Hepatocyte (in vitro differentiated cells): ENCODE measurements around the gene CTXN3. TPM values are rescaled to one million over a fixed set of nuclear protein-coding genes. Genes with fewer than 3 reads are reported as not detected.

ENCODE experiments used
- DNase-seq: peaks from one replicate; pipeline ENCODE4 v3.0.0-alpha.2; 2016; ENCODE audit warnings: low spot score
- H2AFZ ChIP-seq: fragments of 200-600 bp; sonication (generic); 2 replicates; pipeline ENCODE4 v1.6.0; 2016; ENCODE audit warnings: antibody characterized with exemption, mild to moderate bottlenecking
- H3K27ac ChIP-seq: fragments of 200-600 bp; sonication (generic); 2 replicates; pipeline ENCODE4 v1.5.1; 2016; ENCODE audit warnings: mild to moderate bottlenecking
- H3K27me3 ChIP-seq: fragments of 200-600 bp; sonication (generic); 2 replicates; pipeline ENCODE4 v1.6.1; 2016
- H3K36me3 ChIP-seq: fragments of 200-600 bp; sonication (generic); replicated peaks from 2 replicates; pipeline ENCODE4 v1.5.1; 2016; ENCODE audit warnings: low read depth; ENCODE audit not compliant: insufficient read depth
- H3K4me1 ChIP-seq: fragments of 200-600 bp; sonication (generic); 2 replicates; pipeline ENCODE4 v1.5.1; 2016; ENCODE audit warnings: mild to moderate bottlenecking, moderate library complexity; ENCODE audit not compliant: insufficient read depth
- H3K4me2 ChIP-seq: fragments of 200-600 bp; sonication (generic); 2 replicates; pipeline ENCODE4 v1.6.0; 2016
- H3K4me3 ChIP-seq: fragments of 200-600 bp; sonication (generic); 2 replicates; pipeline ENCODE4 v1.5.1; 2016; ENCODE audit warnings: mild to moderate bottlenecking
- H3K79me2 ChIP-seq: fragments of 200-600 bp; sonication (generic); 2 replicates; pipeline ENCODE4 v1.6.0; 2017; ENCODE audit warnings: mild to moderate bottlenecking
- H3K9me2 ChIP-seq: fragments of 200-600 bp; sonication (generic); replicated peaks from 2 replicates; pipeline ENCODE4 v1.6.0; 2017; ENCODE audit warnings: mild to moderate bottlenecking; ENCODE audit not compliant: insufficient read depth
- H3K9me3 ChIP-seq: fragments of 200-600 bp; sonication (generic); 2 replicates; pipeline ENCODE4 v1.5.1; 2016; ENCODE audit warnings: low read depth, mild to moderate bottlenecking
- H4K20me1 ChIP-seq: fragments of 200-600 bp; sonication (generic); 2 replicates; pipeline ENCODE4 v1.6.0; 2016; ENCODE audit warnings: mild to moderate bottlenecking; ENCODE audit not compliant: insufficient read depth, poor library complexity, severe bottlenecking
- CTCF ChIP-seq: fragments of 200-600 bp; sonication (generic); IDR thresholded peaks from 2 replicates; pipeline ENCODE4 v1.5.1; 2016; ENCODE audit warnings: antibody characterized with exemption, mild to moderate bottlenecking; ENCODE audit not compliant: poor library complexity
- EZH2 ChIP-seq: fragments of 200-600 bp; sonication (generic); IDR thresholded peaks from 2 replicates; pipeline ENCODE4 v1.6.1; 2016; ENCODE audit warnings: antibody characterized with exemption, mild to moderate bottlenecking, borderline replicate concordance
- EZH2phosphoT487 ChIP-seq: fragments of 200-600 bp; sonication (generic); IDR thresholded peaks from one replicate; pipeline ENCODE4 v1.6.1; 2018; ENCODE audit warnings: antibody characterized with exemption, mild to moderate bottlenecking, low read depth, moderate library complexity; ENCODE audit not compliant: unreplicated experiment, severe bottlenecking
- WGBS: methylation state at CpG from one replicate; pipeline ENCODE4 v1.1.6; 2016; ENCODE audit warnings: low lambda C conversion rate; ENCODE audit errors: missing lambda C conversion rate; 5-methylcytosine and 5-hydroxymethylcytosine counted together
- polyA plus RNA-seq: library from polyadenylated mRNA; unstranded; fragments of >200 nt; fragmentation: Nextera tagmentation; extraction: Ambion mirVana; gene quantifications from 2 replicates; pipeline ENCODE4 v1.2.1, GENCODE V29; 2016
- total RNA-seq: library from RNA; depleted of rRNA; stranded (reverse); fragments of >200 nt; gene quantifications from 2 replicates; pipeline ENCODE4 v1.2.3, GENCODE V29; 2014

The CTXN3 gene
- total and polyA plus RNA-seq, 2 experiments from 2014 or later, result not detected

- peak; percentile 11 for DNase-seq
- Histone ChIP-seq H4K20me1 (no peaks in the 10 kb centered on the region), H3K36me3 (no peaks in the 10 kb centered on the region), H3K4me1 (no peaks in the 10 kb centered on the region), H3K79me2 (no peaks in the 10 kb centered on the region), H3K9me2 (no peaks in the 10 kb centered on the region), H3K9me3 (no peaks in the 10 kb centered on the region), H3K4me3 (no peak overlapping the region), H3K27me3 (no peaks in the 10 kb centered on the region), H3K4me2 (peak overlapping the region; percentile 23), H3K27ac (peak overlapping the region; percentile 17), H2AFZ (no peak overlapping the region)
- 30% methylated on average over 2 of the region's 2 CpGs for WGBS
- TF ChIP-seq EZH2phosphoT487 (no peak), EZH2 (no peak), CTCF (no peak)
Measured at GRCh38 chr5:127650022-127650421, 1.1 kb downstream of the CTXN3 start.

GRCh38 chr5:127650649-127651048 lies 1.8 kb downstream of the CTXN3 start:
- Histone ChIP-seq H4K20me1 (no peaks in the 10 kb centered on the region), H3K27me3 (no peaks in the 10 kb centered on the region), H3K9me2 (no peaks in the 10 kb centered on the region), H2AFZ (no peak overlapping the region), H3K27ac (peak overlapping the region; percentile 17), H3K9me3 (no peaks in the 10 kb centered on the region), H3K36me3 (no peaks in the 10 kb centered on the region), H3K4me2 (peak overlapping the region; percentile 23), H3K79me2 (no peaks in the 10 kb centered on the region), H3K4me3 (no peak overlapping the region), H3K4me1 (no peaks in the 10 kb centered on the region)
- peak; percentile 13 for DNase-seq
- TF ChIP-seq EZH2 (no peak), EZH2phosphoT487 (no peak), CTCF (no peak)
- 32% methylated on average over 1 of the region's 1 CpG for WGBS

DNA sequence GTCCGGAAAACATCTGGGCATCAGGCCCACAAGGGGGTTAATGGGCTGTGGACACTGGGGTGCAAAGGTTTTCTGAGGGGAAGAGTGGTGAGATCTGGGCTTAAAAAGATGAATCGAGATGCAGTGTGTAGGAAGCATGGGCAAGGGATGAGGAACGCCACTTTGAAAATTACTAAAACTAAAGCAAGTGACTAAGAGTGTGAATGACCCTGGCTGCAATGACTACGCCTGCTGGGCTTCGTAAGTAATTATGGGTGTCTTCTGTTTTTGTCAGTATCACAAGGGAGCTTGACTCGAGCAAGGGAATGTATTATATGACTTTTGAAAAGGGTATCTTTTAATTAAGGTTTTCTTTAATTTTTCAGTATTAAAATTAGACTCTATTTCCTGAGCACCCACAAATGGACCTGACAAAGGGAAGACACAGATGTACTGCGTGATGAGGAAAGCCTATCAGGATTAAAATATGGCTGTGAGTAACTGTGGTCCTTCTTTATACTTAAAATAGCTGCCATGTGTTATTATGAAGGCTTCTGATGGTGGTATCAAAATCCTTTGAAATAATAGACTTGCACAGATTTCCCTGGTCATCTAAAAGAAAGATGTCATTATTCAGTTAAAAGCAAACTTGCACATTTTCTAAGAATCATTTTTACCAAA lies 4.2 kb downstream of the CTXN3 start:
- Histone ChIP-seq H3K4me2 (no peak overlapping the region), H3K79me2 (no peaks in the 10 kb centered on the region), H3K4me3 (no peak overlapping the region), H3K9me3 (no peaks in the 10 kb centered on the region), H3K4me1 (no peaks in the 10 kb centered on the region), H2AFZ (no peak overlapping the region), H3K27ac (no peak overlapping the region), H3K9me2 (no peaks in the 10 kb centered on the region), H4K20me1 (no peaks in the 10 kb centered on the region), H3K27me3 (no peaks in the 10 kb centered on the region), H3K36me3 (no peaks in the 10 kb centered on the region)
- DNase-seq, result no peak
- WGBS, result 93% methylated on average over 7 of the region's 7 CpGs
- TF ChIP-seq CTCF, result no peak
- no peak for TF ChIP-seq EZH2phosphoT487
- TF ChIP-seq EZH2, result no peak
